Loucy (cell line): ENCODE data around the gene CCR6.

Experiments
- H2AFZ ChIP-seq: fragments of 200-600 bp; sonication (generic); 2 replicates; pipeline ENCODE4 v1.6.0; 2016; ENCODE audit warnings: antibody characterized with exemption, mild to moderate bottlenecking, low read length, moderate library complexity
- H3F3A ChIP-seq: fragments of 200-600 bp; 2 replicates; pipeline ENCODE4 v1.6.0; 2016; ENCODE audit warnings: antibody characterized with exemption, low read depth, mild to moderate bottlenecking
- H3K27me3 ChIP-seq: fragments of 200-600 bp; sonication (generic); 2 replicates; pipeline ENCODE4 v1.6.1; 2014; ENCODE audit warnings: low read length, mild to moderate bottlenecking; ENCODE audit not compliant: insufficient read depth, poor library complexity, severe bottlenecking
- H3K36me3 ChIP-seq: fragments of 200-600 bp; sonication (generic); 2 replicates; pipeline ENCODE4 v1.6.1; 2016; ENCODE audit warnings: low read length; ENCODE audit not compliant: insufficient read depth
- H3K4me1 ChIP-seq: fragments of 200-600 bp; sonication (generic); 2 replicates; pipeline ENCODE4 v1.5.1; 2014; ENCODE audit warnings: low read length, mild to moderate bottlenecking; ENCODE audit not compliant: insufficient read depth, poor library complexity, severe bottlenecking
- H3K4me2 ChIP-seq: fragments of 200-600 bp; sonication (generic); 2 replicates; pipeline ENCODE4 v1.6.0; 2014; ENCODE audit warnings: antibody characterized with exemption, low read length, low read depth, mild to moderate bottlenecking; ENCODE audit not compliant: poor library complexity, severe bottlenecking
- H3K4me3 ChIP-seq: fragments of 200-600 bp; sonication (generic); 2 replicates; pipeline ENCODE4 v1.5.1; 2014; ENCODE audit warnings: low read length, mild to moderate bottlenecking, mixed read lengths; ENCODE audit not compliant: poor library complexity, severe bottlenecking
- H3K79me2 ChIP-seq: fragments of 200-600 bp; sonication (generic); 2 replicates; pipeline ENCODE4 v1.6.1; 2014; ENCODE audit warnings: low read length; ENCODE audit not compliant: insufficient read depth
- H3K9ac ChIP-seq: fragments of 200-600 bp; sonication (generic); 2 replicates; pipeline ENCODE4 v1.6.0; 2014; ENCODE audit warnings: mild to moderate bottlenecking, low read depth, low read length, moderate library complexity; ENCODE audit not compliant: poor library complexity, severe bottlenecking
- H3K9me2 ChIP-seq: fragments of 200-600 bp; sonication (generic); replicated peaks from 2 replicates; pipeline ENCODE4 v1.6.1; 2016; ENCODE audit warnings: low read depth, low read length, mixed read lengths
- H3K9me3 ChIP-seq: fragments of 200-600 bp; sonication (generic); 2 replicates; pipeline ENCODE4 v1.6.1; 2014; ENCODE audit warnings: mild to moderate bottlenecking, antibody characterized with exemption, low read length, low read depth; ENCODE audit not compliant: insufficient read depth
- H4K20me1 ChIP-seq: fragments of 200-600 bp; sonication (generic); 2 replicates; pipeline ENCODE4 v1.6.0; 2014; ENCODE audit warnings: antibody characterized with exemption, low read length, mild to moderate bottlenecking; ENCODE audit not compliant: insufficient read depth, poor library complexity, severe bottlenecking
- EZH2phosphoT487 ChIP-seq: fragments of 200-600 bp; IDR thresholded peaks from 2 replicates; pipeline ENCODE4 v1.6.1; 2018; ENCODE audit warnings: antibody characterized with exemption, mild to moderate bottlenecking, moderate library complexity, borderline replicate concordance
- TF ChIP-seq, protein P1 (sequence below): fragments of 200-600 bp; sonication (generic); conservative IDR thresholded peaks from 2 replicates; pipeline ENCODE4 v1.5.1; 2014; ENCODE audit warnings: mild to moderate bottlenecking, antibody characterized with exemption, low read length

The CCR6 gene

DNA sequence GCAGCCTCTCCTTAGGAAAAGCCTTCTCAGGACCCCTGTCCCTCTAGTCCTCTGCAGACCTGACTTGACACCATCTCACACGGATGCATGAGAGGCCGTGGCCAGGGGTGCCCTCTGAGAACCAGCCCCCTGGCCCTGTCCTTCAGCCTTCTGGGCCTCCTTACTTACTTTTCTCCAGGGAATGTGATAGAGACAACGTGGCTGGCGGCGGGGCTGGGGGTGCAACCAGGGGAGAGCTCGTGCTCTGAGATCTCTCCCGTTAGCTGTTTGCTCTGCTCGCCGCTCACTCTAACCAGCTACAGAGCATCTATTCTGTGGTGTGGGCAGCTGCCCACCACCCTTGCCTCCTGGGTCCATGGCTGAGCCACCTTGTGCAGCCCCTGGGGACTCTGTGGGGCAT is 20.1 kb downstream of the CCR6 start:
- Histone ChIP-seq H3F3A (no peaks in the 10 kb centered on the region), H3K79me2 (no peaks in the 10 kb centered on the region), H3K36me3 (no peaks in the 10 kb centered on the region), H4K20me1 (no peaks in the 10 kb centered on the region), H3K4me1 (no peaks in the 10 kb centered on the region), H3K27me3 (no peaks in the 10 kb centered on the region), H2AFZ (no peak overlapping the region), H3K9ac (no peak overlapping the region), H3K9me3 (no peaks in the 10 kb centered on the region), H3K9me2 (no peaks in the 10 kb centered on the region), H3K4me3 (no peak overlapping the region), H3K4me2 (no peak overlapping the region)
- TF ChIP-seq EZH2phosphoT487 = no peak
- TF ChIP-seq, protein P1, sequence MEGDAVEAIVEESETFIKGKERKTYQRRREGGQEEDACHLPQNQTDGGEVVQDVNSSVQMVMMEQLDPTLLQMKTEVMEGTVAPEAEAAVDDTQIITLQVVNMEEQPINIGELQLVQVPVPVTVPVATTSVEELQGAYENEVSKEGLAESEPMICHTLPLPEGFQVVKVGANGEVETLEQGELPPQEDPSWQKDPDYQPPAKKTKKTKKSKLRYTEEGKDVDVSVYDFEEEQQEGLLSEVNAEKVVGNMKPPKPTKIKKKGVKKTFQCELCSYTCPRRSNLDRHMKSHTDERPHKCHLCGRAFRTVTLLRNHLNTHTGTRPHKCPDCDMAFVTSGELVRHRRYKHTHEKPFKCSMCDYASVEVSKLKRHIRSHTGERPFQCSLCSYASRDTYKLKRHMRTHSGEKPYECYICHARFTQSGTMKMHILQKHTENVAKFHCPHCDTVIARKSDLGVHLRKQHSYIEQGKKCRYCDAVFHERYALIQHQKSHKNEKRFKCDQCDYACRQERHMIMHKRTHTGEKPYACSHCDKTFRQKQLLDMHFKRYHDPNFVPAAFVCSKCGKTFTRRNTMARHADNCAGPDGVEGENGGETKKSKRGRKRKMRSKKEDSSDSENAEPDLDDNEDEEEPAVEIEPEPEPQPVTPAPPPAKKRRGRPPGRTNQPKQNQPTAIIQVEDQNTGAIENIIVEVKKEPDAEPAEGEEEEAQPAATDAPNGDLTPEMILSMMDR = no peak

DNA sequence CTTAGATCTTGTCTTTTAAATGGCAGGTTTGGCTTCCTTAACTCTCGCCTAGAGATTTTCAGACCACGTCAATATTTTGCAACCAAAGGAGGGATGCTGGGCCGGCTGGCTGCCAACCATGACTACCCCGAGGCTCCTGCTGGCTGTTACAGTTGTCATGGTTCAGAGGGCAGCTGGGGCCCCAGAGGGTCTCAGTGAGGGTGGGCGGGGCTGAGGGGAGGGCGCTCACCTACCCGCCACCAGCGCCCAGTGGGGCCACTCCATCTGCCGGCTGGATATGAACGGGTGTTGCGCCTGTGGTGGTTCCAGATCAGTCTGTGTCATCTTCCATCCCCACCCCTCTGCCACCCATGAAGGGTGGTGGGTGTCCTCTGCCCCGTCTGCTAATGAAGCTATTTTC is 22.6 kb downstream of the CCR6 start:
- no peak overlapping the region for H3K4me3 ChIP-seq
- TF ChIP-seq, protein P1 = no peak
- H2AFZ ChIP-seq = no peak overlapping the region
- H3K4me2 ChIP-seq = no peak overlapping the region
- H3K79me2 ChIP-seq = no peaks in the 10 kb centered on the region
- no peaks in the 10 kb centered on the region for H3K9me3 ChIP-seq
- no peak overlapping the region for H3K9ac ChIP-seq
- no peaks in the 10 kb centered on the region for H3K27me3 ChIP-seq
- no peaks in the 10 kb centered on the region for H3K36me3 ChIP-seq
- H3K9me2 ChIP-seq = no peaks in the 10 kb centered on the region
- H4K20me1 ChIP-seq = no peaks in the 10 kb centered on the region
- H3K4me1 ChIP-seq = no peaks in the 10 kb centered on the region
- no peaks in the 10 kb centered on the region for H3F3A ChIP-seq

DNA sequence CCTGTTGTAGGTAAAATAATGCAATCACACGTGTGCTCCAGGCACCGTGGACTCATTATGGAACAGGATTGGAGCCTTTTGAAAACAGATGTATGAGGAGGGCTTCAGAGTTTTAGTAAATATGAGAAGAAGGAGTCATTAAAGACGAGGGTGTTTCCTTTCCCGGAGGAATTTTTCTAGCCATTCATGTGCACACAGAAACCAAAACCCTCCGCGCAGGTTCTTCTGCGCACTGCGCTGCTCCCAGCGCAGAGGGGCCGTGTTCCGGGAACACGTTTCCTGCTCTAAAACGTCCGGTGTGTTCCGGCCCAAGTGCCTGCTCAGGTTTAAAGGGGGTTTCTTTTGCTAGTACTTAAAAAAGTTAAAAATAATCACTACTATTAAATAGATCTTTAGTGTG is 23.2 kb downstream of the CCR6 start:
- Histone ChIP-seq H3K9me3 (no peaks in the 10 kb centered on the region), H3F3A (no peaks in the 10 kb centered on the region), H3K4me2 (no peak overlapping the region), H3K9me2 (no peaks in the 10 kb centered on the region), H4K20me1 (no peaks in the 10 kb centered on the region), H2AFZ (no peak overlapping the region), H3K27me3 (no peaks in the 10 kb centered on the region), H3K4me3 (no peak overlapping the region), H3K4me1 (no peaks in the 10 kb centered on the region), H3K9ac (no peak overlapping the region), H3K36me3 (no peaks in the 10 kb centered on the region), H3K79me2 (no peaks in the 10 kb centered on the region)
- TF ChIP-seq EZH2phosphoT487 = no peak
- TF ChIP-seq, protein P1 = no peak
